ENCODE data around the gene CSTF2T. TPM values are rescaled to one million over a fixed set of nuclear protein-coding genes. Genes with fewer than 3 reads are reported as not detected.
"Not testable (repeated sequence)": the region's sequence is repeated elsewhere in the genome, so short reads cannot be mapped to it uniquely, and the experiment has no call there.

Gene CSTF2T
- total RNA-seq, 2 donors from 2014 or later = 19.8 to 31.9 TPM

DNA sequence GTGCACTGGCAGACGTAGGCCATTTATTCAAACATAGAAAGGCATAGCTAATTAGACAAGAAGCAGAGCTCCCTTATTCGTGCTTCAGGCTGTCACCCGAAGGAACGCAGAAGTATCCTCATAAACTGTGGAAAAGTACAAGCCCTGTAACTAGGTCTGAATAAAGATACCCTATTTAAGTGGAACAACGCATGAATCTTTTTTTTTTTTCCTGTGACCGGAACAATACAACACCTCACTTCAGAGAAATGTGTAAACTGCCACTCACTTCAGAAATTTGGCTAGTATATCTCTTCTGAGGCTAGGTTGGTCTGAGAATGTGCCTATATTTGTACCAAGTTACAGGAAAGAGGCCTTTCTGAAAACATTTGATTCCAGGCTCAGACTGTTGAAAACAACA lies 8.0 kb upstream of the CSTF2T start:
- Mint-ChIP-seq H3K27ac (peak overlapping the region; percentile 28 to 53), H3K36me3 (peaks cover 5 to 7% of the 10 kb centered on the region in 2 donors), H3K9me3 (peaks cover 6% of the 10 kb centered on the region in 2 donors)
- DNase-seq (ENCODE audit: low spot score in 2 of 2) (no peak), ATAC-seq (peak in 1 of 2 donors; percentile 83)

DNA sequence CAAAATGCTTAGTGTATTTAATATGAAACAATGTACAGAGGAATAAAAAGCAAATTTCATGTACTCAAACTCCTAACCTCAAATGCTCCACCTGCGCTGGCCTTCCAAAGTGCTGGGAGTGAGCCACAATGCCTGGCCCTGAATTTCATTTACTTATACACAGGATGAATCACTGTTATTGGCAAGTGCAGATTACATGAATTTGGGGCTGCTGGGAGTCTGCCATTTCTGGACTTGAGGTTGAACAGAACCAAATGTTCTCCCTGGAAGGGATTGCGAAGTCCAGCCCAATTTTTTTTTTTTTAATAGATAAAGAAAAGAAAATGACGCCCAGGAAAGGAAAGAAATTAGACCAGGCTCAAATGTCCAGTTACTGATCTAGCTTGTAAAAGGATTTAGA lies 6.8 kb upstream of the CSTF2T start:
- peaks cover 5 to 7% of the 10 kb centered on the region in 2 donors for H3K36me3 Mint-ChIP-seq
- no peak overlapping the region for H3K27ac Mint-ChIP-seq
- DNase-seq (ENCODE audit: low spot score in 2 of 2) (no peak), ATAC-seq (no peak)
- peaks cover 6% of the 10 kb centered on the region in 2 donors for H3K9me3 Mint-ChIP-seq

DNA sequence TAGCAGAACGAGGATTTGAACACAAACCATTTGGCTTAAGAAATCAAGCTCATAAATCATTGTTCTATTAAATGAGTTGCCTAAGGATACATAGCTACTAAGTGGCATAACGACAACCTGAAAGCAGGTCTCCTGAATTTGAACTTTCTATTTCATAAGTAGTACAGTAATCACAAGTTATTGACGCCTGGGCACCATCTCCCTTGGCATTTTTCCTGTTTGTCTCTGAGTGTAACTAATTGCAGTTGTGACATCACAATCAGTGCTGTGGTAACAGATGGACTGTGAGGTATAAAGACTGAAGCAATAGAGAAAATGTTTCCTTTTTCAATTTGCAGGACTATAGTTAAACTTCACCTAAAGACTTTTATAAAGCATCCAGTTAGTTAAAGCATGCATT lies 6.4 kb upstream of the CSTF2T start:
- Mint-ChIP-seq H3K27ac (no peak overlapping the region), H3K9me3 (peaks cover 6% of the 10 kb centered on the region in 2 donors), H3K36me3 (peaks cover 5 to 7% of the 10 kb centered on the region in 2 donors)
- ATAC-seq (no peak), DNase-seq (ENCODE audit: low spot score in 2 of 2) (no peak)

DNA sequence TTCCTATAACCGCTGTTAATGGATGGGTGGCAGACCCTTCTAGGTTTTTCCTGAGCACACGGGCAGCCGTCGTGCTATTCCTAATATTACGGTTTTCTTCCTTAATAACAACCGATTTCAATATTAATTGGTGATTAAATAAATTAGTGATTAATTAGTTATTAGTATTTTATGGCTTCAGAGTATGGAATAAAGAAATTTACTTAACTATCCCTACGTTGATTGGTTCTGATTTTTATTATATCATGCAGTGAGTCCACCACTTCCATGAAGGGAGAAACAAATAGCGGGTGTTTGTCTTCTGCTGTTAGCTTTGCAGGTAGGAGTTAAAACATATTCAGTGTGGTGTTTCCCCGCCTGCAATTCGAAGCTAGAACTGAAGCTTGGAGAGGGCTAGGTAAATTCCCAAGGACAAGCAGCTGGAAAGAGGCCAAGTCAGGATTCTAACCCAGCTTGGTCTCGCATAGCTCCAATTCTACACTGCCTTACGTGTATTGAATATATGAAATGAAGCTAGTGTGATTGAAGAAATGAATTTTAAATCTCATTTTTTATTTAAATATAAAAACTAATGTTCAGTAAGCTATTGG lies 928 bp upstream of the CSTF2T start:
- peak overlapping the region; percentile 98 to 100 for H3K27ac Mint-ChIP-seq
- peaks cover 31 to 33% of the 10 kb centered on the region in 2 donors for H3K36me3 Mint-ChIP-seq
- peak in 1 of 2 donors; percentile 23 for ATAC-seq
- no peak for DNase-seq (ENCODE audit: low spot score in 2 of 2)
- no peaks in the 10 kb centered on the region for H3K9me3 Mint-ChIP-seq

DNA sequence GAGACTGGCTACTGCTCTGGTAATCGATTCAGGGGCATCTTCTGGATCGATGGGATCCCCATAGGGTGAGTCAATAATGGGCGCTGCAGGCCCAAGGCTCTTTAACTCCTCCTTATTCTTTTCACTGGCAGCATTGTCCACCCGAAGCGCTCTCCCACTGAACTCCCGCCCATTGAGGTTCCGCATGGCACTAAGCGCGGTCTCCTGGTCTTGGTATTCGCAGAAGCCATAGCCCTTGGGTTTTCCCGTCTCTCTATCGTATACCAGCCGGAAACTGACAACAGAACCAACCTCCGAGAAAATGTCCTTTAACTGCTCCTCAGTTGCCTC lies 285 bp downstream of the CSTF2T start:
- ATAC-seq = peak; percentile 42 to 49
- Mint-ChIP-seq H3K9me3 (no peaks in the 10 kb centered on the region), H3K27ac (peak overlapping the region; percentile 98 to 100), H3K36me3 (peaks cover 33 to 38% of the 10 kb centered on the region in 2 donors)
- no peak for DNase-seq (ENCODE audit: low spot score in 2 of 2)

DNA sequence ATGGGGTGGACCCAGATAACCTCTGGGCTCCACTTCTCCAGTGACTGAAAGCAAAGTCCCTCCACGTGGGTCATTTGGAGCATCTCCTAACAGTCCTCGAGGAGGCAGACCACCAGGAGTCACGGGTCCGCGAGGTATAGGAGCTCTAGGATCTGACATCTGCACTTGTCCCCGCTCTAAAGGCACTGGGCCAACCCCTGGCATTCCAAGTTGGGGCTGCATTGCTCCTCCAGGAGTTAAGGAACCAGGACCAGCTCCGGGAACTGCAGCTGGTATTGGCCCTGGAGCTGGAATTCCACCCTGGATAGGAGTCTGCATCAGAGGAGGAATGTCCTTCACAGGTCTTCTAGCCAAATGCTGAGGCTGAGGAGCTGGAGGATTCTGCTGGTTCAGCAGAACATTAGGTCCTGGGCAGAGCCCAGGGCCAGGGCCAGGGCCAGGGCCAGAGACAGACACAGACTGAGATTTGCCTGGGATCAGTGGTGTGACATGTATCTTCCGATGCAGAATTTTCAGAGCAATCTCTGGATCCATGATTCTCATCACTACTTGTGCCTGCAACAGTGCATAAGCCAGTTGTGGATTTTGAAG lies 827 bp downstream of the CSTF2T start:
- H3K9me3 Mint-ChIP-seq = no peaks in the 10 kb centered on the region
- DNase-seq (ENCODE audit: low spot score in 2 of 2) (no peak), ATAC-seq (no peak)
- H3K27ac Mint-ChIP-seq = peak overlapping the region; percentile 98 to 100
- peaks cover 33 to 38% of the 10 kb centered on the region in 2 donors for H3K36me3 Mint-ChIP-seq

DNA sequence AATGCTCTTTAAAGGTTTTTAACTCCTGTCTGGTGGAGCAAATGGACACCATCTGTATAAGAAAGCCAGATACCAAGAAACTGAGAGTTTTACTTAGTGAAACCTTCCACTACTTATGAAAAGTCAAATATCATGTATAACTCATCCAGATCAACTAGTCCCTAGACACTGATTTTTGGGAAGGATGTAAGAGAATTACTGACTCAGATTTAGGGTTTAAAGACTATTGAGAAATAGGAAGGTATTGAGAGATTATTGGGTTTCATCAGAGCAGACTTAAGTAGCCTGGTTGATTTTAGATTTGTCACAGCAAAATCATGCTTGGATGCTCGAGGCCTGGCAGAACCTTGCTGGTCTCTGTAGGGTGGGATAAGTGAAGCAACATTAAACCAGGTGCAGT lies 3.1 kb downstream of the CSTF2T start:
- peaks cover 33 to 38% of the 10 kb centered on the region in 2 donors for H3K36me3 Mint-ChIP-seq

DNA sequence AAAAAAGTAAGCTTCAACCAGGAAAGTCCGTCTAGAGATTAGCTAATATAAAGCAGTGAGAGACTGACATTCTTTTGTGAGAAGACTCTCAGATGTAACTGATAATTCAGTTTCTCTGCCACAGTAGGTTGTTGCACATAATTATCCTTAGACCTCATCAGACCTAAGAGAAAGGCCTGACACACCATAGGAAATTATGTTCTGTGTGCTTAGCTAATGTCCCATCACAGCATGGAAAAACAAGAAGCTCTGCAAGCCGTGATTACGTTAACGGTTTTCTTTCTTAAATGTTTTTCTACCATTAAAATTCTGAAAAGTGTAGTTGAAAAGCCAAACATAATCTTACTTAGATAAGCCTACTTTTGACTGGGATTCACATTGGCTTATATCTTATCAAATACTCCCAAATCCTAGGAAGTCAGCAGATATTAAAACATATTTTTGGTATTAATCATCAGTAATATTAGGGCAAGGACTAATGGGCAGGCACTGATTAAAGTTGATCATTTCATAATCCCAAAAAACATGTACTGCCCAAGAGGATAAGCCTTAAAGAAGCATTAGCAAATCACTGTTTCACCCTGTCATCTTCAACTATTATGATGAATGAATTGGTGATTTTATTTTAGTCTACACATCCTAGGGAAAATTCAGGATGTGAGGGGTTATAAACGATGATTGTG lies 5.2 kb downstream of the CSTF2T start:
- peaks cover 27 to 39% of the 10 kb centered on the region in 2 donors for H3K36me3 Mint-ChIP-seq
- ATAC-seq (no peak), DNase-seq (ENCODE audit: low spot score in 2 of 2) (no peak)
- peaks cover 3 to 12% of the 10 kb centered on the region in 2 donors for H3K9me3 Mint-ChIP-seq
- H3K27ac Mint-ChIP-seq = no peak overlapping the region

More for the DNA sequence above, 3.1 kb downstream of the CSTF2T start:
- peak overlapping the region in 1 of 2 donors; percentile 12 for H3K27ac Mint-ChIP-seq
- ATAC-seq = no peak
- DNase-seq (ENCODE audit: low spot score in 2 of 2) = no peak
- no peaks in the 10 kb centered on the region for H3K9me3 Mint-ChIP-seq

DNA sequence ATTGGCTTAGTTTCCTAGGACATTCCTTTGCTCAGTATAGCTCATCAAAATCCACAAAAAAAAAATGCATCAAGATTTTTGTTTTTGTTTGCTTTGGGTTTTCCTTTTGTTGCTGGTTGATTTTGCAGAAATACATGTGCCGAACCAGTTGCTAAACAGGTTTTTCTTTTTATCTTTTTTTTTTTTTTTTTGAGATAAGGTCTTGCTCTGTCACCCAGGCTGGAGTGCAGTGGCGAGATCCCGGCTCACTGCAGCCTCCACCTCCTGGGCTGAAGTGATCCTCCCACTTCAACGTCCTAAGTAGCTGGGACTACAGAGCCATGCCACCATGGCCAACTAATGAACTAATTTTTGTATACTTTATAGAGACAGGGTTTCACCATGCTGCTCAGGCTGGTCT lies 8.3 kb downstream of the CSTF2T start:
- peaks cover under 1 to 16% of the 10 kb centered on the region in 2 donors for H3K36me3 Mint-ChIP-seq
- DNase-seq (ENCODE audit: low spot score in 2 of 2) = no peak
- H3K9me3 Mint-ChIP-seq = peaks cover 7 to 18% of the 10 kb centered on the region in 2 donors
- H3K27ac Mint-ChIP-seq = no peak overlapping the region
- ATAC-seq = no peak

DNA sequence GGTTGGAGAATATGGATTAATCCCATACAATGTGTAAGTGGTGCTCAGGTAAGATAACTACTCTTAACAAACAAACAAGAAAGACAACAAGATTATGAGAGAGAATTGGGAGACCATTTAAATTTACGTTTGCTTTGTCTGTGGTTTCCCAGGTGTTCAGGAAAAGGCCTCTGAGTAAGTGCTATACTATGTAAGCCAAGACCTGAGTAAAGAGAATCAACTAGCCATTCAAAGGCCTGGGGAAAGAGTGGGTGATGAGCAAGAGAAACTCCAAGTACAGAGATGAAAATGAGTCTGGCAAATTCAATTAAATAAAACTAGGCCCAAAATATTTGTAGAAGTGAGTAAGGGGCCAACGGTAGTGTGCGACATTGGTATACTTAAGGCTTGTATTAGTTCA lies 9.9 kb downstream of the CSTF2T start:
- peaks cover 0 to 5% of the 10 kb centered on the region in 2 donors for H3K36me3 Mint-ChIP-seq
- ATAC-seq (no peak), DNase-seq (ENCODE audit: low spot score in 2 of 2) (no peak)
- peaks cover 7 to 18% of the 10 kb centered on the region in 2 donors for H3K9me3 Mint-ChIP-seq
- H3K27ac Mint-ChIP-seq = no peak overlapping the region

DNA sequence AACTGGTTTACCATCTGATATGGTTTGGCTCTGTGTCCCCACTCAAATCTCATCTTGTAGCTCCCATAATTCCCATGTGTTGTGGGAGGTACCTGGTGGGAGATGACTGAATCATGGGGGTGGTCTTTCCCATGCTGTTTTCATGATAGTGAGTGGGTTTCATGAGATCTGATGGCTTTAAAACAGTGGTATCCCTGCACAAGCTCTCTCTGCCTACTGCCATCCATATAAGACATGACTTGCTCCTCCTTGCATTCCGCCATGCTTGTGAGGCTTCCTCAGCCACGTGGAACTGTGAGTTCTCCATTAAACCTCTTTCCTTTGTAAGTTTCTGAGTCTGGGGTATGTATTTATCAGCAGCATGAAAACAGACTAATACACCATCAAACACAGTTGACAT lies 10.6 kb downstream of the CSTF2T start:
- not testable (repeated sequence) for H3K27ac Mint-ChIP-seq; H3K36me3 Mint-ChIP-seq; ATAC-seq; DNase-seq (ENCODE audit: low spot score in 2 of 2)
- peaks cover 7 to 18% of the 10 kb centered on the region in 2 donors for H3K9me3 Mint-ChIP-seq

DNA sequence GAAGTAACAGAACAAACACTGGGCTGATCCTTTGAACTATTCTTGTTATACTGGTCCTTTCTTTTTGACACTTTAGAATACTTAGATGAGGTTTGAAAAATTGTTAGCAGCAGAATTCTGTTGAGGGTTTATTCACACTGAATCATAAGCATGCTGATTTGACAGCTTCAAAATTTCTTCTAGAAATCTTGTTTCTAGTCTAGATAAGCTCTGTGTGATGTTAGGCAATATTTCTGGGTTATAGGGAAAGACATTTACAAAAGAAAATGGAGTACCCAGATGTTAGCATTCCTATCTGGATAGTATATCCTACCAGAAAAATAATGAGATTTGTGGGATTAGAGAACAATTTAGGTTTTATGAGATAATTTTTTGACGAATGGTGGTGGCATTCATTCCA lies 12.1 kb downstream of the CSTF2T start:
- no peak for ATAC-seq
- H3K9me3 Mint-ChIP-seq = peaks cover 7 to 18% of the 10 kb centered on the region in 2 donors

DNA sequence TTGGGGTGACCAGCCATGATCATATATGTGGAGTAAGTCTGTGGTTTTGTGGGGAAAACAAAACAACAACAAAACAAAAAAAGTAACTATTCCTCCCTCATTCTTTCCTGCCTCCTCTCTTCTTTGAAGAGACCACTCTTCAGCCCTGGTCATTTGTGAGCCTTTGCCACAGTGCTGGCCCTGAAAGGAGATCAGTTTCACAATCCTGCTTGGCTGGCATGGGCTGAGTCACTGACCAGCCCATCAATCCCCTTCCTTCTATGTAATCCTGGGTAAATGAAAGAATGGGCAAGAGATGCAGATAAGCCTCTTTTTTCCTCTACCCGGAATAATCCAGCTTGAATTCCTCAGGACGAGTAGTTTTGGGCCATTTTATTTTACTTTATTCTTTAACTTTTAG lies 13.6 kb downstream of the CSTF2T start:
- DNase-seq (ENCODE audit: low spot score in 2 of 2) (no peak), ATAC-seq (no peak)
- H3K9me3 Mint-ChIP-seq = peaks cover 7 to 18% of the 10 kb centered on the region in 2 donors
- H3K27ac Mint-ChIP-seq = no peak overlapping the region
- peaks cover 0 to 5% of the 10 kb centered on the region in 2 donors for H3K36me3 Mint-ChIP-seq

More for the DNA sequence above, 12.1 kb downstream of the CSTF2T start:
- H3K27ac Mint-ChIP-seq = no peak overlapping the region
- H3K36me3 Mint-ChIP-seq = peaks cover 0 to 5% of the 10 kb centered on the region in 2 donors
- DNase-seq (ENCODE audit: low spot score in 2 of 2) = no peak

DNA sequence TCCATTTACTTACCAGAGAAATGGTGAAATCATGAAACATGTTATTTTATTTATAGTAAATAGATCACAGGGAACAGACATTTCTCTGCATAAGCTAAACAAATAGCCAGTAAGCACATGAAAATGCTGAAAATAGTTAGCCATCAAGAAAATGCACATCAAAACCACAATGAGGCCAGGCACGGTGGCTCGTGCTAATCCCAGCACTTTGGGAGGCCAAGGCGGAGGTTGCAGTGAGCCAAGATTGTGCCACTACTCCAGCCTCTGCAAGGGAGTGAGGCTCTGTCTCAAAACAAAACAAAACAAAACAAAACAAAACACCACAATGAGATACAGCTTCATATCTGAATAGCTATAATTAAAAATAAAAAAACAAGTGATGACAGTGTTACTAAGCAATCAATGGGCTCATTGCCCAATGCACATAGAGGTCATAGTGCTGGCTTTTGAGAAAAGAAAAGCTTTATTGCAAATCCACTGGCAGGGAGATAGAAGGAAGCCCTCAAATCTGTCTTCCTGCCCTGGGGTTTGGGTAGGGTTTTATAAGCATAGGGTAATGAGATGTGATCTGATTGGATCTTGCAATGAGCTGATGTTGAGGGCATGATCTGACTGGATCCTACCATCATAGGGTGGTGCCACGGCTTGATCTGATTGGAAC lies 16.2 kb downstream of the CSTF2T start:
- H3K9me3 Mint-ChIP-seq = no peaks in the 10 kb centered on the region
- H3K27ac Mint-ChIP-seq = no peak overlapping the region
- H3K36me3 Mint-ChIP-seq = no peaks in the 10 kb centered on the region
- DNase-seq (ENCODE audit: low spot score in 2 of 2) = no peak
- no peak for ATAC-seq

DNA sequence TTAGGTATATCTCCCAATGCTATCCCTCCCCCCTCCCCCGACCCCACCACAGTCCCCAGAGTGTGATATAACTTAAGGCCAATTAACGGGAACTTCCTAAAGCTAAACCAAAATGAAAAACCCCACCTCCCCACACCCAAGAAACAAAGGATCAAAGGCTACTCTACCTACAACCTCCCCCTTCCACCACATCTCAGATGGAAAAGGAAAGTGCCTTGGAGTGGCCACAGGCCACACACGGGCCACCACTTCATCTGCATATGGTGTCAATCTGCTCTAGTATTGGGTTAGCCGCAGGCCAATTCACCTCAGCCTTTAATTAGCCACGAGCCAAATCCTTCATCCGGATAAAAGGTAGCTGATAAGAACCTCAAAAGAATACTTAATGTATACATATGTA lies 19.6 kb downstream of the CSTF2T start:
- no peaks in the 10 kb centered on the region for H3K9me3 Mint-ChIP-seq
- DNase-seq (ENCODE audit: low spot score in 2 of 2) (no peak), ATAC-seq (no peak)
- no peak overlapping the region for H3K27ac Mint-ChIP-seq
- H3K36me3 Mint-ChIP-seq = no peaks in the 10 kb centered on the region

DNA sequence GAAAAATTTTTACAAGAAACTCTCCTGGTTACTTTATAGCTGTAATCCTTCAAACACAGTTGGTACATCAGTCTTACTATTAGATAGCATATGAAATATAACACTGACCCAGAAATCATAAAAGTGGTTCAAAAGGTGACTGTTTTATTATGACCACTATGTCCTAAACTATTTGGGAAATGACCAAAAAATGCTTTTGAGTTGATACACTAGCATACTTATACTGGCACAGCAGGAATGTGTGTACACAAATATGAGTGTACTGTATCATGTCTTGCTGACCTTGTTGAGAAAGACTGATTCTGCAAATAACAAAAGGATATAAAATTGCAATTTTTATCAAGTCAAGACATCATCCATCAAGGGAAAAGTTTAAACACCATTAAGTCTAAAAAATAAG lies 24.3 kb downstream of the CSTF2T start:
- ATAC-seq (no peak), DNase-seq (ENCODE audit: low spot score in 2 of 2) (no peak)
- Mint-ChIP-seq H3K9me3 (peaks cover 0 to 5% of the 10 kb centered on the region in 2 donors), H3K36me3 (peaks cover 0 to 6% of the 10 kb centered on the region in 2 donors), H3K27ac (no peak overlapping the region)

DNA sequence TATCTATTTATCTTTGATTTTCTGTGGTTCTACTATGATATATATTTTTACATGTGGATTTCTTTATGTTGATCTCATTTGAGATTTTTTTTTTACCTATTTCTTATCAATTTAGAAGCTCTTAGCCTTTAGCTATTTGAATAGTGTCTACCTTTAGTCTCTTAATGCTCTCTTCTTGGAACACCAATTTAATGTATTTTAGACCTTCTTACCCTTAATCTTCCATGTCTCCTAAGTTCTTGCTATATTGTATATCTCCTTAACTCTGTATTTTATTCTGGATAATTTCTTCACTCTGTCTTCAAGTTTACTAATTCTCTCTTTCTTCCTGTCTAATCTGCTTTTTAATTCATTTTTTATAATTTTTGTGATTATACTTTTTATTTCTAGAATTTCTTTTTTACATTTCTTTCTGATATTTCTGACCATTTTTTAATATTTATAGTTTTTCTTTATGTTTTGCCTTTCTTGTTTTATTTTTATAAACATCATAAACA lies 27.3 kb downstream of the CSTF2T start:
- DNase-seq (ENCODE audit: low spot score in 2 of 2) (no peak), ATAC-seq (no peak)
- H3K36me3 Mint-ChIP-seq = peaks cover 0 to 6% of the 10 kb centered on the region in 2 donors
- peaks cover 0 to 5% of the 10 kb centered on the region in 2 donors for H3K9me3 Mint-ChIP-seq
- no peak overlapping the region for H3K27ac Mint-ChIP-seq

Data from activated naive CD4-positive, alpha-beta T cell treated with anti-CD3 and anti-CD28 coated beads, Interleukin-2, amount 50 U/mL, for 72 hours (primary cell).